ENCODE measurements around the gene EVI5L.

GRCh38 chr19:7871437-7872305 is 41.7 kb downstream of the EVI5L start:
- TF ChIP-seq CTCF (conservative IDR thresholded peaks at IDR 0.05; ENCODE audit: low read length) = no peak
- no peak for TF ChIP-seq EZH2phosphoT487 (IDR thresholded peaks at IDR 0.05; ENCODE audit: borderline replicate concordance)
